Activated CD4-positive, alpha-beta T cell treated with anti-CD3 and anti-CD28 coated beads, Interleukin-10, Interleukin-2, amounts not matched to agents 100 ng/mL and 50 ng/mL, durations not matched to agents 16 hours and 8 hours (primary cell): ENCODE measurements around the gene LDLRAD4.

Experiments used
- DNase-seq: peaks from one replicate; pipeline ENCODE4 v3.0.0-alpha.2; 2020

LDLRAD4 gene

DNA sequence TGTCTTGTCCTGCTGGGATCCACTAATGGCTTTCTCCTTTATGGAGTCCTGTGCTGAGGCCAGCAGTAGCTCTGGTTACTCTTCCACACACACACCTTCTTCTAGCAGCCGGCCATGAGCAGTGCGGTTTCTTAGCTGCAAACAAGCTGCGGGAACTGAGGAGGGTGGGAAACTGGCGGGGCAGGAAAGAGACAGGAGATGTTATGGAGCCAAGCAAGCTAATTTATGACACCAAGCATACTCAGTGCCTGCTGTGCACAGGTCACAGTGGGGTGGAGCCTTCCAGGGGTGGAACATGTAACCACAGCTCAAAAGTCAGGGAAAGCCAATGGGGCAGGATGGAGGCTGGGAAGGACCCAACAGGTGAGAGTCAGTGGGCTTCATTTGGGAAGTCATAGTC is 327.0 kb downstream of the LDLRAD4 start:
- no peak for DNase-seq

DNA sequence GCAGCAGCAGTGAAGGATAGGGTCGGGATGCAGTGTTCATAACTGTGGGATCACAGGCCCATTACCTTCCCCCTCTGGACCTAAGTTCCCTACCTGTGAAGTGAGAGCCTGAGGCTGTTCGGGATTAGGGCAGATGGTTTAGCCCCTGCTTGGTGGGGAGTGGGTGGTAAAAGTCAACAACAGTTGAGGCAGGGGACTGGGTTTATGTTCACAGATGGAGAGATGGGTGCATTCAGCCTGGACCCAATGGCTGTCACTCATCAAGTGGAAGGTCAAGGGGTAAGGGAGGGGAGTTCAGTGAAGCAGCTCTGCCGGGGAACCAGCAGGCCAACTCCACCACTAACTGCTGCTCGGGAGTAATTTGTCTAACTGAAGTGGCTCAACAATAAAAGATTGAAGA is 327.4 kb downstream of the LDLRAD4 start:
- no peak for DNase-seq

DNA sequence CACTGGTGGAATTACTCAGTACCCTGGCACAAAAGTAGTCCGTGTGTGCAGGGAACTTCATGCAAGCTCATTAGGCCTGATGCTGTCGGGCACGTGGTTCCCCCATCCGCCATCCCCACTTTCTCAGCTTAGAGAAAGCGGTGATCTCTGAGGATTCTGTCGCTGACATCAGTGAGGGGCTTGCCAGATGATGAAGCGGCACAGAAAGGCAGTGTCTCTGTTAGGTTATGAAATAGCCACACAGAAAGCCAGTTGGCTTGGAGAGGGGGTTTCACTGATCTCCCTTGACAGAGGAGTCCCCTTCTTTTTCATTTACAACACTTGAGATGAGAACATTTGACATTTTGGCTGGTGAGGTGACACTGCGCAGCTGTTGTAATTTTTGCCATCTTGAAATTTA is 328.1 kb downstream of the LDLRAD4 start:
- no peak for DNase-seq

DNA sequence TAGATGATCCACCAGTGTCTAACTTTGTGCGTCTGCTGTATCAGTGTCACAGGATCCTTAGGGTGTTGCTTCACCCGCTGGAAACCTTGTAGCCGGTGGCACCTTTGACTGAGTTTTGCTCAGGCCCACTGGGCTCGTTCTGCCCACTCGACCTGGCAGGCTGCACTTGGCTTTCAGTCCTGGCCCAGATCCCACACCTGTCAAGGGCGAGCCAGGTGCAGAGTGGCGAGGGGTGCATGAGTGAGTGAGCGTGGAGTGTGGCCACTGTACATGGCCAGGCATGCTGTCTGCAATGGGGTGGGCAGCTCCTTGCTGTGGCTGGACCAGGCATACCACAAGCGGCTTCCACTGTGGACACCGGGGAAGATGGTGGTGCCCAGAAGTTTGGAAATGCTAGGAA is 328.8 kb downstream of the LDLRAD4 start:
- no peak for DNase-seq

DNA sequence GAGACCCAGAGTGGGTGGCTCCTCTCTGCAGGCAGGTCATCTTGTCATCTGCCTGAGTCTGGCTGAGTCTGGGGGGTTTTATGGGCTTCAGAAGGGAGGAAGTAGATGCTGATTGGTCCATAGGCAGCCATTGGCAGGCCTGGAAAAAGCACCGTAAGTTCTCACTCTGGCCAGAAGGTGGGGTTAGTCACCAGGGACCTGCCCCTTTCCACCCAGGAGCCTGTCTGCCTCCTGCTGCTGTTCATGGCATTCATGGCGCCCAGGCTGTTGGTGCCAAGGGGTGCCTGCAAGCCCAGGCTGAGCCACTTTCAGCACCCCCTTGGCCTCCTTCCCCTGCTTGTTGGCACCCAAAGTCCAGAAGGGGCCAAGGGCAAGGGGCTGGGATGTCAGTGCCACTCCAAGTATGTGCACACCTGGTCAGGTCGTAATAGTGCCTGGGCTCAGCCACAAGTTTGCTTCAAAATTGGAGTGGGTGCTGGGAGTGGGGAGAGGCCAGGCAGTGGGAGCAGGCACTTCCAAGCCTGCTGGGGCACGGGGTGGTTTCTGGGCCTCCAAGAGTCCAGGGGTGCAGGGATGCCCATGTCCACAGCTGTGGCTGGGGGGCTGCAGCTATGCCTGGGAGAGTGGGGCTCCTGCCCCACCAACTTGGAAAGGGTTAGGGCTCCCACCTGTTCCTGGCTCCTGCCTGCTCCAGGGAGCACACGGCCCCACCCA is 329.7 kb downstream of the LDLRAD4 start:
- DNase-seq: no peak

DNA sequence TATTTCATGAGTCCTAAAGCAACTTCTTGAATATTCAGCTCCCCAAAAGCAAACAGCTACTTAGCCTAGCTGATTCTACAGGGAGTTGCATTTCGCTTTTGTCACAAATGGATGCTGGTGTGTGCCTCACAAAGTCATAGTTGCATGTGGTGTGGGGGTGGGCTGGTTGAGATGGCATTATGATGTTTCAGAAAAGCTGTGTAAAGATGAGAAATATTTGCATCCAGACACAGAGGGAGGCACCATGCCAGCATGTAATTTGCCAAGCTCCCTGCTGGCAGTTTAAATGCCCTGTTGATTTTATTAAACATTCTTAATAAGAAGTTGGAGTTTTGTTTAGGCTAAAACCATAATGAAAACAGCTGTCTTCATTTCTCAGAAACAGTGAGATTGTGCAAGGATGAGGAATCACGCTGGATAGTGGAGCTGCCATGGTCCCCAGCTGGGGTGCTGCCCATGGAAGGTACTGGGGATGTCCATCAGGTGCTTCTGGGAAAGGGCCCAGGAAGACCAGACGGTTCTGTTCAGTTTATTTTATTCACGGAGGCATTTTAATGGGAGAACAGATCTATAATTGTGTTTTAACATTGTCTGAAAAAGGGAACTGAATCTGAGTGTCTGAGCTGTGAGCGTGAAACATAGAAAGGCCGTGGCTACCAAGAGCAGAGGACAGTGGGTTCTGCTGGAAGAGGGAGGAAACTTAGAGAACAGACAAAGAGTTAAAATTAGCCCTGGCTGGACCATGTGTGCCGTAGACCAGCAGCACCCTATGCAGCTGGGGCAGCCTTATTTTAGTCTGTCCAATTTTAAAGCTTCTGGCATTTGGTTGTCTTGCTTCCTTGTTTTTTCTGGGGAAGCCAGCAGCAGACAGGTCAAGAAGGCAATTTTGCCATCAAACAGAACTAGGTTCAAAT is 330.7 kb downstream of the LDLRAD4 start:
- no peak for DNase-seq

DNA sequence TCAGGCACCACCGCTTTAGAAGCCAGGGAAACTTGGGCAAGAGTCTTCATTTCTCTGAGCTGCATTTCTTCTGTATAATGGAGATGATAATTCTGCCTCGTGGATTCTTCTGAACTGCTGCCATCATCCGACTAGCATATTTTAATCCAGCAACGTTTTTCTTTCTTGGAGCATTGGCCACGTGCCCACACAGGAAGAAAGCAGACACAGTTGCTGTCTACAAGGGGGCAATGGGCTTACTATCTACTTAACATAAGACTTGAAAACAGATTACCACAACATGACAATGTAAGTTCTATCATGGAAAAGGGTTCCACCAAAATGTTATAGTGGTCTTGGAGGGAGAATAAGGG is 331.3 kb downstream of the LDLRAD4 start:
- DNase-seq: no peak

DNA sequence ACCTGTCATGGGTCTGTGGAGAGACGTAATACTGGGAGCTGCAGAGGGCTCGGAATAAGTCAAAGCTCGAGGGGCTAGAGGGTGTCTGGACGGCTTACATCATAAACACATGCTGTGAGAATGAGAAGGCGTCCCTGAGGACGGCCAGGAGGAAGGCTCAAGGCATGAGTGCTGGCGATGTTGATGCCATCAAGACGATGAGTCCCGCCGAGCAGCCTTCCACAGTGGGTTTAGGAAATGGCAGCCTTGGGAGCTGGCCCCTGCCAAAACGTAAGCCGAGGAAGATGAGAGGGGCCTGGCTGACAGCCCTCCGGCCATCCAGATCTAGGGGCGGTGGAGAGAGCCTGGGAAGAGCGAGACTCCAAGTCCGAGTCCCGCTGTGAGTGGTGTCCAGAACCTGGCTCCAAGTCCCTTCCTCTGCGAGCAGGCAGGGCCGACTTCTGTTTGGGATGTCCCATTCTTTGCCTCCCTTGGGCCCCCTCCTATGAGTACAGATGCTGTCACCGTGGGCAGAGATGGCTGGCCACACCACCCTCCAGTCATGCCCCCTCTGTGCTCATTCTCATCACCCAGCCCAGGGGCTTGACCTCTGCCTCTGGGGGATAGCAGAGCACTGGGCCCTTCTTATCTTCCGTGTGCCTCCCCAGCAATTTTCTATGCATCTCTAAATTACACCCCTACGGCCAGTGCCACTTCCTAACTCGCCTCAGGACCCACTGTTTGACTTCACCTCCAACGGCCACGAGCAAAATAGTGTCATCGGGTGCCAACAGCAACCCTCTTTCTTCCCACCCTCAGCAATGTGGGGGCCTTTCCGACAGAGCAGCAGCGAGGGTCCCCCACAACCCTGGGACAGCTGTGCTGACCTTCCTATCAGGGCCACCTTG is 332.1 kb downstream of the LDLRAD4 start:
- no peak for DNase-seq

DNA sequence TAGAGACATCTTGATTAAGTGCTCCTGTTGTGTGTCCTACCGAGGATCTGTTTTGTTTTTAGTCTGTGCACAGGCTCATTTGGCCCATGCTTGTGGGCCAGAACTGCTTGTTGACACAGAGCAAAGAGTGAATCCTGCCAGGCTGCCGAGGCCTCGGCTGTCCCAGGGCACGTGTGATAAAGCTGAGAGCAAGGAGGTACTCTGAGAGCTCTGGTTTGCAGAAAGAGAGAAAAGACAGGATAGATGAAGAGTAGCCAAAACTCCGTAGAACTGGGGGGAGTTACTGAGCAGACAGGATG is 332.7 kb downstream of the LDLRAD4 start:
- no peak for DNase-seq

DNA sequence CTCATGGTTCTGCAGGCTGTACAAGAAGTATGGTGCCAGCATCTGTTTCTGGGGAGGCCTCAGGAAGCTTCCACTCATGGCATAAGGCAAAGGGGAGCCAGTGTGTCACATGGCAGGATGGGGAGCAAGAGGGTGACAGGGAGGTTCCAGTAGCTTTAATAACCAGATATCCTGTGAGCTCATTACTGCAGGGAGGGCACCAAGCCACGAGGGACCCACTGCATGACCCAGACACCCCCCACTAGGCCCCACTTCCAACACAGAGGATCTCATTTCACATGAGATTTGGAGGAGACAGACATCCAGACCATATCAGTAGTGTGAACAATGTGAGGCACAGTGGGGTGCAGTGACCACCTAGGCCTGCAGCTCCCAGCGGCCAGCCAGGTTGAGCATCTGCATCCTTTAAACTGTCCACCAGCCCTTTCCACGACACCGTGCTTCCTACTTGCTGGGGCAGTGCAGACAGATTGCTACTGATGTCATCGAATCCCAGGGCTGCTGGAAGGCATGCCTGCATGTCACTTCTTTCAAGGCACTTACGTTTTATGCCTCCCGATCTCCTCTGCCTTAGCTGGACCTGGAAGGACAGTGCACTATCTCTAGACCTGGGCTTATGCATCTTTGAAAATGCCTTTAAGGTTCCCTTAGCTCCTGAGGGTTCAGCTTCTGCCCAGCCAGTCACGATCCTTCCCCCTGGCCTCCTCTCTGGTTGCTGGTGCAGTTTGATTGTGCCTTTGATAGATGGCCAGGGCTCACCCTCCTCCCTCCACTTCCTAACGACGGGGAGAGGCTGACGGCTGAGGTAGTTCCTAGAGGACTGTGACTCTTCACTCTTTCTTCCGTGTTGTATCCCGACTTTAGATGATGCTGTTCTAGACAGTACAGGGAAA is 333.5 kb downstream of the LDLRAD4 start:
- no peak for DNase-seq

DNA sequence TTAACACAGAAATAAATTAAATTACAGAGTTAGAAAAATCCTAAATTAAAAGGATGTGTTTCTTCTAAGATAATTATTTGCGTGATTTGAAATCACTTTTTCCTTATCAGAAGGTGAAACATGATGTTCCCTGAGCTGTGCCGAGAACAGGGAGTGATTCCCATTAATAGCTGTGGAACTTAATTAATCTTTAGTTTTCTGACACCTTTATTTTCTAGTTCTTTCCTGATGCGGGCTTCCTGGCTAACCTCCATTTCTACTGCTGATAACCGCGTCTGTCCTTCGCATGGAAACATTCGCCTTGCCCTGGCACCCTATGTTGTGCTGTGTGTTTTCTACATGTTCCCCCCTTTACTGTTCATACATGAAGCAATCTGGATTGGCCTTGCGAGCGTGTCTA is 334.9 kb downstream of the LDLRAD4 start:
- DNase-seq: no peak

DNA sequence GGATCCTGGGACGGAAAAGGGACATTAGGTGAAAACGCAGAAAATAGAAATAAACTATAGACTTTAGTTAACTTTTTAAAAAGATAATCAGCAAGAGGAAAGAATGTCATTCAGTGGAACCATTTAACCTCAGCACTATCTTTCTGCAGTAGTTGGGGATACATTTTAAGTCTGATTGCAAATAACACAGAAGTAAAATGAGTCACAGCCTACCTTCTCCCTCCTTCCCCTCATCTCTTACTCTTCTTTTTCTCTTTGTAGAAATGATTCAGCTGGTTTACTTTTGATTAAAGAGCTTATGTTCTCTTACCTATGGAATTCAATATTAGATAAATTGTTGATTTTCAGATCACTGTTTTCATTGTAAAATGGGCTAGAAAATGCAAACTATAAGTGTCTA is 336.6 kb downstream of the LDLRAD4 start:
- no peak for DNase-seq

DNA sequence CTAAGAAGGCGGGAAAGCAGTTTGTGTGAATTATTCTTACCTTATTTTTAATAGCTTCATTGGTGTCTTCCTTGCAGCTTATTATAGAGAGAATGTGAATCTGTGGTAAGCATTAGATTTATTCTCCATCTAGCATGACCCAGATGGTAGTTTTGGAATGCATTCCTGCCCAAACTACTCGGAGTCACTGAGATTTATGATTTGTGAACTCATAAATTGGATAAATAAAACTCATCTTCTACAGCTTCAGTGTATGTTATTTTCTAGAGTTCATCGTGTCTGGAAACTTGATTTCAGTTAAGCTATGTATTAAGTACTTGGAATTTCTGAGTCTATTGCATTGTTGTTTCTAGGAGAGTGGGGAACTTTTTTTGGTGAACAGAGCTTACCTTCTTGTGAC is 337.3 kb downstream of the LDLRAD4 start:
- no peak for DNase-seq

DNA sequence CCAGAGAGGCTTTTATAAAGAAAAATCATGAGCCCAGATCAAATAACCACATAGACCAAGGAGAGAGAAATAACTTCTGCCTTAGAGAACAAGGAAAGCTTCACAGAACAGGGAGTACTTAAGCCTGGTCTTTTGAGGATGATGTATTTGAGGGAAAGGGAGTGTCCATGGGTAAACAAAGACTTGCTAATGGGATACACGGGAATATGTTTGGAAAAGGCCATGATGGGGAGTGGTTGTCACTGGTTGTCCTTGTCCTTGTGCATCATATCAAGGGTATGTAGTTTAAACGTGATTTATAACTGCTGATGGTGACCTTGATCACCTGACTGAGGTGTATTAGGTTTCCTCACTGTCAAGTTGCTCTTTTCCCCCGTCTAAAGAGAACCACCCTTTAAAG is 337.9 kb downstream of the LDLRAD4 start:
- no peak for DNase-seq

DNA sequence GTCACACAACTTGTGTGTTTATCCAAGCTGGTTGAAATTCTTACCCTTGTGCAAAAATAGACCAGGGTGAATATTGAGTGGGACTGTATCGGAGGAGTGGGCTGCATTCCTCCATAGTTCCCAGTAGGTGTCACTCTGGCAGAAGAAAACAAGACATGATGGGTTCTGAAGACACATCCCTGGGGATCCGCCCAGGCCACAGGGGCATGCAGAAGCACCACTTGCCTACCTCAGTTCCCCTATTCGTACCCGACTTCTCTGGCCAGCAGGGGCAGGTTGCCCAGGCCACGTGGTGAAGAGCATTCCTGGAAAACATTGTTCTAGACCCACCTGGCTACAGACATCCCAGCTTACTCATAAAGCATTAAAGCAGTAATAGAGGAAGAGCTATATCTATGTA is 339.6 kb downstream of the LDLRAD4 start:
- peak; percentile 67 for DNase-seq

DNA sequence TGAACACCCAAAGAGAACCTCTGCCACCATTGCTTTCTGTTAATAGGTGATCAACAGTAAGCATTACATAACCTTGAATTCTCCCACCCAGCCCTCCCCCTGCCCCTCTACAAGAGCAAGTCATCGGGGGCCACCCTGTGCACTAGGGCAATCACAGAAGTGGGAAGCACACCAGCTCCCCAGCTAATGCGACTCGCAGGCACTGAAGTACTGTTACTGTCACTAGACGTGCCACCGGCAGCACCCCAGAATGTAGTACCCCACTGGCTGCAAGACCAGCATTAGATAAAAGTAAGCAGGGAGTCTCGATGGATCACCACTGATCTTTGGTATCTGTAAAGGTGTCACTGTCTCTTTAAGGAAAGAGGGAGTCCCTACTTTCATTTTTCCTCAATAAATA is 340.2 kb downstream of the LDLRAD4 start:
- no peak for DNase-seq

DNA sequence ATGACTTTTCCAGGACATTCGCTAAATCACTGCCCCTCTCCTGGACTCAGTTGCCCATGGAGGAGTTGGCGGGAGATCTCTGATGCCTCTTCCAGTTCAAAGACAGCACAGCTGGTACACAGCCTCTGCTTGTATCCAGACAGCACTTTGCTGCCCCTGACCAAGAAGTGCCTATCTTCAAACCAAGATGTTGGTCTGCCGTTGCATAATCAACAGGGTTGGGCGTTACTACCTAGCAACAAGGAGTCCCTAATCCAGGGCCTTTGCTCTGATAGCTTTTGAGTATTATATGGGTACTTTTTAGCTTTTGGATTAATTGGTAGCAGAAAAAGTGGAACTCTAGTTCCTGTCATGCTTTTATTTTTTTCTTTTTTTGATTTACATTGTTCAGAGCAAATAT is 341.2 kb downstream of the LDLRAD4 start:
- DNase-seq: no peak

DNA sequence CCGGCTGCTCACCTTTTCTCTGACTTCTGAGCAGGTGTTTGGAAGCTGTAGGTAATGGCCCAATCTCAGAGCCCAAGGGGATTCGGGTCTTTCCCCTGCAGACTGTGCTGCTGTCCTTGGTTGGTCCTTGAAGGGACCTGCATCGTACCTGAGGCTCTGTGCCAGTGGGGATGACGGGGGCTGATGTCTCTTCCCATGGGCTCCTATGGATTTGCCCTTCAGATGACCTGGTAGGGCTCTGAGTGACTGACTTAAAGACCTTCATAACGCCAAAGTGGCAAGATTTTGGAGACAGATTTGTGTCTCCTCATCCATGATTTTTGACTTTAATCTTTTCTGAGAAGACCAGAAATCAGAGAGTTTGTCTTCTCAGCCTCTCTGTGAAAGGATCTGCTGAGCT is 341.7 kb downstream of the LDLRAD4 start:
- DNase-seq: no peak

DNA sequence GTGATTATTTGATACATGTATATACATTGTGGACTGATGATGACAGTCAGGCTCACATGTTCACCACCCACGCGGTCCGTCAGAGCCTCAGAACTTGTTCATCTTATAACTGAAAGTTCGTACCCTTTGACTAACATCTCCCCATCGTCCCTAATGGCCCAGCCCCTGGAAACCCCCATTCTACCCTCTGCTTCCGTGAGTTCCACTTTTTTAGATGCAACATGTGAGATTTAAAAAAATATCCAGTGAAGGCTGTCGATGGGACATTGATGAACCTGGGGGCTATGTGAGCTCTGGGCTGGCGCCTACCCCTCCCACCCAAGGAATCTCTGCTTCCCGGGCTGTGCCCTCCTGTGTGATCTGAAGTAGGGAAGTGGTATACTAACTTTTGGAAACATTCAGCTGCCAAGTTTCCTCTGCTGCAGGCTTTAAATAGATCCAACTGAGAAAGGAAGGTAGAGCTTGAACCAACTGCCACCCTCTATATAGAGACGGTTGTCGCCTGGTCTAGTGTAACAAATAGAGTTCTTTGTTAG is 344.0 kb downstream of the LDLRAD4 start:
- peak; percentile 87 for DNase-seq

DNA sequence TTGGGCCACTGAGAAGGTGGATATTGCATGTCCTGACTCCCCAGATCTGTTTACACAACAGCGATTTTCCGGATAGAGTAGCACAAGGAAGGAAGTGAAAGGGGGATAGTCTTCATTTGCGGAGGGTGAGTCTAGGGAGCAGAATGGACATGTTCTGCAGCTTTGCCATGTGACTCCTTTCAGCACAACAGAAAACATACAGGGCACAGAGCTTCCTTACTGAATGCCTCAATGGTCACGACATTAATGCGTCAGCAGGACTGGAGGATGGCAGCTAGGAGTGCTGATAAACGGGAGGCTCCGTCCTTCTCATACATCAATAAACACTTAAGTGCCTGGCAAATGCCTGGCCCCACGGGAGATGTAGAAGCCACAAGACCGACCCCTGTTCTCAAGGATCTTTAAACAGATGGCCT is 344.8 kb downstream of the LDLRAD4 start:
- no peak for DNase-seq

DNA sequence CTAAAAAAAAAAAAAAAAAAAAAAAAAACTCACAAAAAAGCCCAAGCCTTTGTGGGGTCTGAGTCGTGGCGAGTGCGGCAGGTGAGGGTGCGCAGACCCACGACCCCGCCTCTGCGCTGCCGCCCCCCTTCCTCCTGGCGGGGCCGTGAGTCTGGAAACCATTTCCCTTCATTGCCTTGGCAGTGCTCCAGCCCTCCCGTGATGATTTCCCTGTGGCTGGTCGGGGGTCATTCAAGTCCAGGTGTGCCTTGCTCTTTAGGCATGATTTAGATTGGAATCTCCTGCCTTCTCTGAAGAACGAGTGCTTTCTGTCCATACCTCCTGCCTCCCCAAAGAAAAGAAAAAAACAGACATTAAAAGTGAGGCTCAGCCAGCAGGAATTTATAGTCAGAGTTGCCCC is 346.0 kb downstream of the LDLRAD4 start:
- DNase-seq: no peak

DNA sequence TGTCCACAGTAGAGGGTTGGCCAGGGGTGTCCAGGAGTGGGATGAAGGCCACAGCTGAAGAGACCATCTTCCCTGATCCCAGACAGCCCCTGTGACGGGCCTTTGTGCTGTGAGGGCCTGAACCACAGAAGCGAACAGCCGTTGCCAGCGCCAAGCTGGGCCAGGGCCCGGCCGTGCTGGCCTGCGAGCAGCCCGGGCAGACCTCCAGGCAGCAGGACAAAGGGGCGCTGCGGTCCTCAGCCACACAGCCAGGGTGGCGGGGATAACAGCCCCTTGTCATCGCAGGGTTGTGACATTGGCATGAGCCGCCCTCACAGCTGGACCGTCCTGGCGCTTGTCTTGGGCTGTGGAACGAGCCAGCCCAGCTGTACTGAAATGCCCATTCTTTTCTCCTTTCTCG is 346.7 kb downstream of the LDLRAD4 start:
- DNase-seq: no peak
